Endothelial cell of hepatic sinusoid (primary cell): ENCODE results near the gene SNUPN.

Source experiments
- in situ Hi-C: cut with HindIII; loops from 2 replicates; pipeline ENCODE4 v1.10.0; 2017; ENCODE audit warnings: low sequenced_read_pairs

SNUPN gene

GRCh38 chr15:75639191-75639708, 13.7 kb upstream of the SNUPN start:
- in situ Hi-C loops, result loop anchor here (25.0 kb wide), 1 partner anchor 177 kb away; the partner anchor contains the start of gene SIN3A

- in situ Hi-C loops, result loop anchor here (25.0 kb wide), 1 partner anchor 175 kb away; the partner anchor contains the start of gene SIN3A
Measured at GRCh38 chr15:75637245-75638009, 11.9 kb upstream of the SNUPN start.

GRCh38 chr15:75636026-75636425, 10.5 kb upstream of the SNUPN start:
- in situ Hi-C loops, result loop anchor here (25.0 kb wide), 1 partner anchor 174 kb away; the partner anchor contains the start of gene SIN3A

GRCh38 chr15:75633922-75634321, 8.4 kb upstream of the SNUPN start:
- in situ Hi-C loops, result loop anchor here (25.0 kb wide), 1 partner anchor 172 kb away; the partner anchor contains the start of gene SIN3A

GRCh38 chr15:75631935-75632334, 6.4 kb upstream of the SNUPN start:
- in situ Hi-C loops, result loop anchor here (25.0 kb wide), 1 partner anchor 170 kb away; the partner anchor contains the start of gene SIN3A

- in situ Hi-C loops, result loop anchor here (5.0 kb wide), 1 partner anchor 45 kb away; the partner anchor contains the start of gene PTPN9
Measured at GRCh38 chr15:75622505-75622904, 3.0 kb downstream of the SNUPN start.

GRCh38 chr15:75620841-75621391, 4.6 kb downstream of the SNUPN start:
- in situ Hi-C loops, result loop anchor here (5.0 kb wide), 1 partner anchor 44 kb away; the partner anchor contains the start of gene PTPN9

- in situ Hi-C loops, result loop anchor here (5.0 kb wide), 1 partner anchor 43 kb away; the partner anchor contains the start of gene PTPN9
Measured at GRCh38 chr15:75620058-75620820, 5.3 kb downstream of the SNUPN start.

- in situ Hi-C loops, result no loop called here
Measured at GRCh38 chr15:75616766-75617165, 8.8 kb downstream of the SNUPN start.

- in situ Hi-C loops, result loop anchor here (5.0 kb wide), 1 partner anchor 35 kb away; the partner anchor contains the start of gene IMP3
Measured at GRCh38 chr15:75606711-75607699, 18.5 kb downstream of the SNUPN start.

GRCh38 chr15:75606026-75606425, 19.5 kb downstream of the SNUPN start:
- in situ Hi-C loops, result loop anchor here (5.0 kb wide), 1 partner anchor 36 kb away; the partner anchor contains the start of gene IMP3

- in situ Hi-C loops, result loop anchor here (5.0 to 25.0 kb wide), 2 partner anchors 78 to 238 kb away; partner anchors contain the start of gene UBE2Q2
Measured at GRCh38 chr15:75599401-75599800, 26.1 kb downstream of the SNUPN start.

- in situ Hi-C loops, result loop anchor here (5.0 to 25.0 kb wide), 2 partner anchors 79 to 239 kb away; partner anchors contain the start of gene UBE2Q2
Measured at GRCh38 chr15:75598361-75598760, 27.2 kb downstream of the SNUPN start.

- in situ Hi-C loops, result loop anchor here (5.0 to 25.0 kb wide), 2 partner anchors 79 to 239 kb away; partner anchors contain the start of gene UBE2Q2
Measured at GRCh38 chr15:75597667-75598341, 27.7 kb downstream of the SNUPN start.

GRCh38 chr15:75596703-75597345, 28.7 kb downstream of the SNUPN start:
- in situ Hi-C loops, result loop anchor here (5.0 to 25.0 kb wide), 2 partner anchors 80 to 240 kb away; partner anchors contain the start of gene UBE2Q2

- in situ Hi-C loops, result loop anchor here (25.0 kb wide), 1 partner anchor 243 kb away; the partner anchor contains the start of gene UBE2Q2
Measured at GRCh38 chr15:75594276-75594675, 31.2 kb downstream of the SNUPN start.

GRCh38 chr15:75591655-75592364, 33.7 kb downstream of the SNUPN start:
- in situ Hi-C loops, result loop anchor here (25.0 kb wide), 1 partner anchor 245 kb away; the partner anchor contains the start of gene UBE2Q2
